Loucy (cell line): ENCODE data around the gene CAMK1D.

ENCODE experiments used
- EZH2phosphoT487 ChIP-seq: fragments of 200-600 bp; IDR thresholded peaks from 2 replicates; pipeline ENCODE4 v1.6.1; 2018; ENCODE audit warnings: antibody characterized with exemption, mild to moderate bottlenecking, moderate library complexity, borderline replicate concordance
- TF ChIP-seq, protein P1 (sequence below): fragments of 200-600 bp; sonication (generic); conservative IDR thresholded peaks from 2 replicates; pipeline ENCODE4 v1.5.1; 2014; ENCODE audit warnings: mild to moderate bottlenecking, antibody characterized with exemption, low read length

GRCh38 chr10:12661671-12662070 is 312.3 kb downstream of the CAMK1D start:
- TF ChIP-seq, protein P1, sequence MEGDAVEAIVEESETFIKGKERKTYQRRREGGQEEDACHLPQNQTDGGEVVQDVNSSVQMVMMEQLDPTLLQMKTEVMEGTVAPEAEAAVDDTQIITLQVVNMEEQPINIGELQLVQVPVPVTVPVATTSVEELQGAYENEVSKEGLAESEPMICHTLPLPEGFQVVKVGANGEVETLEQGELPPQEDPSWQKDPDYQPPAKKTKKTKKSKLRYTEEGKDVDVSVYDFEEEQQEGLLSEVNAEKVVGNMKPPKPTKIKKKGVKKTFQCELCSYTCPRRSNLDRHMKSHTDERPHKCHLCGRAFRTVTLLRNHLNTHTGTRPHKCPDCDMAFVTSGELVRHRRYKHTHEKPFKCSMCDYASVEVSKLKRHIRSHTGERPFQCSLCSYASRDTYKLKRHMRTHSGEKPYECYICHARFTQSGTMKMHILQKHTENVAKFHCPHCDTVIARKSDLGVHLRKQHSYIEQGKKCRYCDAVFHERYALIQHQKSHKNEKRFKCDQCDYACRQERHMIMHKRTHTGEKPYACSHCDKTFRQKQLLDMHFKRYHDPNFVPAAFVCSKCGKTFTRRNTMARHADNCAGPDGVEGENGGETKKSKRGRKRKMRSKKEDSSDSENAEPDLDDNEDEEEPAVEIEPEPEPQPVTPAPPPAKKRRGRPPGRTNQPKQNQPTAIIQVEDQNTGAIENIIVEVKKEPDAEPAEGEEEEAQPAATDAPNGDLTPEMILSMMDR = no peak
- no peak for TF ChIP-seq EZH2phosphoT487
